RCC 7860 (cell line): Measurements from ENCODE around the gene USP17L29.
"Not testable (repeated sequence)": the region's sequence is repeated elsewhere in the genome, so short reads cannot be mapped to it uniquely, and the experiment has no call there.

Experiments
- DNase-seq: peaks from one replicate; pipeline ENCODE4 v3.0.0-alpha.2; 2015; ENCODE audit warnings: low spot score
- FAIRE-seq: peaks from 2 replicates; lab custom pipeline; 2012; peaks lifted over from hg19 to GRCh38; lab: Jason Lieb, UNC

Gene USP17L29, protein sequence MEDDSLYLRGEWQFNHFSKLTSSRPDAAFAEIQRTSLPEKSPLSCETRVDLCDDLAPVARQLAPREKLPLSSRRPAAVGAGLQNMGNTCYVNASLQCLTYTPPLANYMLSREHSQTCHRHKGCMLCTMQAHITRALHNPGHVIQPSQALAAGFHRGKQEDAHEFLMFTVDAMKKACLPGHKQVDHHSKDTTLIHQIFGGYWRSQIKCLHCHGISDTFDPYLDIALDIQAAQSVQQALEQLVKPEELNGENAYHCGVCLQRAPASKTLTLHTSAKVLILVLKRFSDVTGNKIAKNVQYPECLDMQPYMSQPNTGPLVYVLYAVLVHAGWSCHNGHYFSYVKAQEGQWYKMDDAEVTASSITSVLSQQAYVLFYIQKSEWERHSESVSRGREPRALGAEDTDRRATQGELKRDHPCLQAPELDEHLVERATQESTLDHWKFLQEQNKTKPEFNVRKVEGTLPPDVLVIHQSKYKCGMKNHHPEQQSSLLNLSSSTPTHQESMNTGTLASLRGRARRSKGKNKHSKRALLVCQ

DNA sequence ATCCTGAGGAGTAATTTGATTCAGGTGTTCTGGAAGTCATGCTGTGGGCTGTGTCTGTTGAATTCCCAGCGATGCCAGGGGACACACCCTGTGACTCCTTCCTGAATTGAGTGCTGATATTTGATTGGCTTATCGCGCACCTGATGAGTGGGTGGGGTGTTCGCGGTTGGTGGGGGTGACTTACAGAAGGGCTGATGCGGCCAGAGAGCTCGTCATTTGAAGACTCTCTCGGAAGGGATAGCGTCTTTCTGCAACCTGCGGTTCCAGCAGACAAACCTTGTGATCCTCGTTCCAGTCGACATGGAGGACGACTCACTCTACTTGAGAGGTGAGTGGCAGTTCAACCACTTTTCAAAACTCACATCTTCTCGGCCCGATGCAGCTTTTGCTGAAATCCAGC lies at the start of gene USP17L29:
Gene USP17L29 (plus strand): TSS at position 301 of the 400 bp plus-strand sequence. CDS start 0 bp downstream, at position 301.
- FAIRE-seq, DNase-seq: not testable (repeated sequence)

DNA sequence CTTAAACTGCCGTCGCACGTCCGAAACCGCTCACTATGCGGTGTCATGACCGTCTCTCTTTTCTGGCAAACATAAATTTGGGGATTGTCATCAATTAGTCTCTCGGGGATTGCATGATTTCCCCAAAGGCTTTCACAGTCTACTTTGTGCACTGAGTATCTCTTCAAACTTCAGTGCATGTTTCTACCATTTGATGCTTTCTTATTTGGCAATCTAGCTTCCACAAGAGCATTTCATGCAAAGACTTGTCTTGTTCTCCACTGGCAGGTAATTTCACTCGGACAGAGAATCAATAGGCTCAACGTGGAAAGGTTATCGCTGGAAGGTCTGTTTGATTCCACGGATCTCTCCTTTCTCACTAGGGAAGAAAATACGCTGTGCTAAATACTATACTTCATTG lies 29.2 kb upstream of the USP17L29 start:
- not testable (repeated sequence) for DNase-seq, FAIRE-seq

GRCh38 chr4:9324865-9325264 lies 28.6 kb upstream of the USP17L29 start, which contains the start of gene USP17L24:
TSS of gene USP17L24 (plus strand) at chr4:9325165. CDS start at chr4:9325165, 0 bp downstream.
- not testable (repeated sequence) for FAIRE-seq, DNase-seq

DNA sequence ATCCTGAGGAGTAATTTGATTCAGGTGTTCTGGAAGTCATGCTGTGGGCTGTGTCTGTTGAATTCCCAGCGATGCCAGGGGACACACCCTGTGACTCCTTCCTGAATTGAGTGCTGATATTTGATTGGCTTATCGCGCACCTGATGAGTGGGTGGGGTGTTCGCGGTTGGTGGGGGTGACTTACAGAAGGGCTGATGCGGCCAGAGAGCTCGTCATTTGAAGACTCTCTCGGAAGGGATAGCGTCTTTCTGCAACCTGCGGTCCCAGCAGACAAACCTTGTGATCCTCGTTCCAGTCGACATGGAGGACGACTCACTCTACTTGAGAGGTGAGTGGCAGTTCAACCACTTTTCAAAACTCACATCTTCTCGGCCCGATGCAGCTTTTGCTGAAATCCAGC lies 23.8 kb upstream of the USP17L29 start, which contains the start of gene USP17L25:
Gene USP17L25 (plus strand): TSS at position 301 of the 400 bp plus-strand sequence. CDS start 0 bp downstream, at position 301.
- not testable (repeated sequence) for DNase-seq, FAIRE-seq

- DNase-seq, FAIRE-seq: not testable (repeated sequence)
Observed at GRCh38 chr4:9334358-9334757, 19.1 kb upstream of the USP17L29 start, which contains the start of gene USP17L26. TSS of gene USP17L26 (plus strand) at chr4:9334658. CDS start at chr4:9334658, 0 bp downstream.

GRCh38 chr4:9339103-9339502 lies 14.3 kb upstream of the USP17L29 start, which contains the start of gene USP17L5:
TSS of gene USP17L5 (plus strand) at chr4:9339403. CDS start at chr4:9339403, 0 bp downstream.
- not testable (repeated sequence) for DNase-seq, FAIRE-seq

GRCh38 chr4:9343848-9344247 lies 9.6 kb upstream of the USP17L29 start, which contains the start of gene USP17L27:
TSS of gene USP17L27 (plus strand) at chr4:9344148. CDS start at chr4:9344148, 0 bp downstream.
- DNase-seq, FAIRE-seq: not testable (repeated sequence)

GRCh38 chr4:9348593-9348992 lies 4.8 kb upstream of the USP17L29 start, which contains the start of gene USP17L28:
TSS of gene USP17L28 (plus strand) at chr4:9348893. CDS start at chr4:9348893, 0 bp downstream.
- DNase-seq, FAIRE-seq: not testable (repeated sequence)

DNA sequence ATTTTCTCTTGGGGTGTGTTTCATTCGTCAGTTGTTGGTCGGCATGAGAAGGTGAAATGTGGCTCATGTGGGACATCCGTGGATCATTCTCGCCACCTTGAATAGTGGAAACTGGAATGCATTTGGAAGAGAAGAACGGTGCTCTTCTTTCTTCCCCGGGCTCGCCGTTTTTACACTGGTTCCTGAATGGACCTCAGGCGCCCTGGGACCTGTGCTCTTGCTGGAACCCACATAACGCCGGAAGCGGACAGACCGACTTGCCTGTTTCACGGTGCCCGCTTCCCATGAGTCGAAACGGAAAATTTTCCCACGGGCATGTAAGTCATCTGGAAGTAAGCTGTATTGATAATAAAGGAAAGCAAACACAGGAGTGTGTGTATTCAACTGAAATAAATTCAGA lies 2.6 kb upstream of the USP17L29 start:
- DNase-seq, FAIRE-seq: not testable (repeated sequence)

- FAIRE-seq, DNase-seq: not testable (repeated sequence)
Observed at GRCh38 chr4:9362829-9363228, 9.4 kb downstream of the USP17L29 start, which contains the start of gene USP17L30. TSS of gene USP17L30 (plus strand) at chr4:9363129. CDS start at chr4:9363129, 0 bp downstream.

DNA sequence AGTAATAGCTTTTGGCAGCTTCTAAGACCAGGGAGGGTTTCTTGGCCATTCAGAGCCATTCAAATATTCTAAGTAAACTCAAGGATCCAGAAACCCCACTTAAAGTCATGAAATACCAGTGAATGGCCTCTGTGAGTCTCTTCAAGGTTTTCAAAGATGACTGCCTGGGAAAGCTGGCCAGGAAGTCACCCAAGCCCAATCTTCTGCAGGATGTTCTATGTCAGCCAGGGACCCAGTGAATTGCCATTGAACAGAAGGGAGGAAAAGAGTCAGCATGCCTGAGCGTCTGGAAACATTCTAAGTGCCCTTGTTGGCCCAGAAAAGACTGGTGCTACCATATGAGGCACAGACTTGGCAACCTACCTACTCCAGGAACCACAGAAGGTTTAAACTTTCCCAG lies 26.4 kb downstream of the USP17L29 start:
- DNase-seq, FAIRE-seq: not testable (repeated sequence)

DNA sequence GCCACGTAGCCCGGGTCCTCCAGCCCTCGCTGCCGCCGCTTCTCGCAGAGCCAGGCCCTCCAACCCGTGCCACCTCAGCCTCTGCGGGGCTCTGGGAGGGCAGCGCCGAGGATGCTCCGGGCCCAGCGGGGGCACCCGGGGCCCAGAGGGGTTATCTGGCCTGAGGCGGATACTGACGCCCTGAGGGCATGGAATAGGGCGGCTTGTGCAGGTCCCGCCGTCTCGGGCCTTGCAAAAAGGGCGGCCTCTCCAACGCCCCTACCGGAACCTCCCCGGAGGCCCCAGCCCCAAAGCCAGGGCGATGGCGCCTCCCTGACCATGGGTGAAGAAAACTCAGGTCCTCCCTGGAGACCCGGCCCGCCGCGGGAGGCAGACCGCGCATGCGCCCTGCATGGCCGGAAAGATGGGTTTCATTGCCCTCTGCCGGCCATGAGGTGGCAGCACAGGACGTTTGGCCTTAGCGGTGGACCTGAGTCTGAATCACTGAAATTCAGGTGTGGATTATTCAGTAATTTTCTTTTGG lies 27.6 kb downstream of the USP17L29 start:
- peak; percentile 42 for FAIRE-seq
- not testable (repeated sequence) for DNase-seq

GRCh38 chr4:9384126-9384525 lies 30.7 kb downstream of the USP17L29 start:
- DNase-seq (no peak), FAIRE-seq (no peak)

DNA sequence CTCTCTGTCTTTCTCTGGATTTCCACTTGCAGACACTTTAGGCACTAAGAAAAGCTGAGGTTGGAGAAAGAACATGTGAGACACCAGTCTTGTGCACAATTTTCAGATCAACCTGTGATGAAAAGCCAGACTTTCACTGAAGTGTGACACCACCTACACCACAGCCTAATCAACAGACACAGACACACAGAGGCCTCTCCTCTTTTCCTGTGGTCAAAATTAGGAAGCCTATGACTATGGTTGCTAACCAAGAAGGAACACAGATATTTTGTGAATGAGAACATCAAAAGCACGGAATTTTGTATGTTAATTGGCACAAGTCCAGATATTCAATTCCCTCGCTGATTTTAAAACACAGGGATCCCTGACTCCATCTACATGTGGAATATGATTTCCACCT lies 35.6 kb downstream of the USP17L29 start:
- not testable (repeated sequence) for FAIRE-seq, DNase-seq
